Measurements from ENCODE around the gene FAM149A.
A peak's percentile ranks its signal among the peaks of the same experiment; 100 is the strongest.

Gene FAM149A

DNA sequence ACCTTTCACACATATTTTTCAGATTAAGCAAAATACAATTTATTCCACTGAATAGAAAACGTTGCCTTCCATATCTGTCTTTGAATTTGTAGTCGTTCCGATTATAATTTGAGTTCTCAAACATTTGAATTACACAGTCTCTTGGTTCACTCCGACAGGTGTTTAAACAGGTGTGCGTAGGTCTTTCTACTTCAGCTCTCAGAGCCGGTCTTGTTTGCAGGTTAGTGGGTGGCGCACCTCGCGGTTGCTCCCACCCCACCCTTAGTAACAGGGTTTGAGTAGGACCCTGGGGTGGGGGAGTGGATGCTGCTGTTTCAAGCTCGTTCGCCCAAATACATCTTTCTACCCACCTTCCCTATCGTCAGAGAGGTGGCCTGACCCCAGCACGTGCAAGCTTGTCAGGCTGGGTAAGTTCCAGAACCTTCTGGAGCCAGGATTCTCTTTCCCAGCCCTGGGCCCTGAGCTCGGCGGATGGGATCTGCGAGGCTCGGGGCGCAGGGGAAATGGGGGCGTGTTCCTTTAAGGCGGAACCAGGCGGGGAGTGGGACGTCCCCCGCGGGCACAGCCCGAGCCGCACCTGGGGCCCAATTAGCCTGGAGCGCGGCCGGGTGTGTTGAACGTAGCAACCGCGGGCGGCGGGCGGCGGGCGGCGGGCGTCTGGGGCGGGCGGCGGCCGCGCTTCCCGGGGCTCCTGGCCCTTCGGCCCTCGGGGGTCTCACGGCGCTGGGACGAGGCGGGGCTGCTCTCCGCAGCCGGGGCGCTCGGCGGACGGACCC is at the start of gene FAM149A:
Gene FAM149A, plus strand, starts transcription at position 591 of the 776 bp plus-strand sequence.
- no peak for DNase-seq (ENCODE audit: low read depth, low spot score)

DNA sequence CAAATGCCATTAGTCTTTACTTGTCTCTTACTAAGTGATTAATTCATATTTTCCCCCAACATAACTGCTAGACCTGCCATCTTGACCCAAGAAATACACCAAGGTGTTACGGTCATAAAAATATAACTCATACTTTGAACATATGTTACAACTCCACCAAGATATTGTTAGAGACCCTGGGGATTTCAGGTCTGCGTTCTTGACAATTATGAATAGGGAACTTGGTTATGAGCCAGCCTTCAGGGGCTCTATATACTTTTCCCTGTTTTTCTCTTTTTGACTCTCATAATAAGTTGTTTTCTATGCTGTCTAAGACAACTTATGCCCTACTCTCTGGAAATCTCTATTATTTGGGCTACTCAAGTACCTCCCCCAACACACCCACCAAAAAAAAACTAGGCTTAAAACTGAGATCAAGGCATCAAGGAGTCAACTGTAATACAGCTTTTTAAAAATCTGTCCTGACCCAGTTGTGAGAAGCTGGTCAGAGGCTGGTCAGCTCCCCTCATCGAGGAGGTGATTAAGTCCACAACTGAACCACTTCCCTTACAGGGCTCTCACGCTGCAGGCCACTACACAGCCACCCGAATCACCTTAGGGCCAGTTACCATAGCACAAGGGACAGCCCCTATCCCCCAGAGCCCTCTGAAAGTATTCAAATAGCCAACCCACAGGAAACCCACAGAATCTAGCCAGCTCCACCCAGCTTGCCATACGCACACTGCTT is 46.1 kb upstream of the FAM149A start:
- DNase-seq (ENCODE audit: low read depth, low spot score) = no peak

DNA sequence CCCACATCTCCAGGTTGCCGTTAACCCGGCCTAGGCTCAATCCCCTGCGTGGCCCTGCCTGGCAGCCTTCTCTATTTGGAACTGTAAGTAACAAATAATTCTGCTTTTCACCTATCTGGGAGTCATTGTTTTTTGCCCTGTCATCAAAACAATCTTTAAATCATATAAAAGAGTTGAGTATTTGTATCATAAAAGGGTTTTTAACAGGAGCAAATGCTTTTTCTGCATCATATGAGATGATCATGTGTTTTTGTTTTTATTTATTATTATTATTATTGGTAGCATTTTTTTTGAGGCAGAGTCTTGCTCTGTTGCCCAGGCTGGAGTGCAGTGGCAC is 45.6 kb upstream of the FAM149A start:
- DNase-seq (ENCODE audit: low read depth, low spot score) = no peak

DNA sequence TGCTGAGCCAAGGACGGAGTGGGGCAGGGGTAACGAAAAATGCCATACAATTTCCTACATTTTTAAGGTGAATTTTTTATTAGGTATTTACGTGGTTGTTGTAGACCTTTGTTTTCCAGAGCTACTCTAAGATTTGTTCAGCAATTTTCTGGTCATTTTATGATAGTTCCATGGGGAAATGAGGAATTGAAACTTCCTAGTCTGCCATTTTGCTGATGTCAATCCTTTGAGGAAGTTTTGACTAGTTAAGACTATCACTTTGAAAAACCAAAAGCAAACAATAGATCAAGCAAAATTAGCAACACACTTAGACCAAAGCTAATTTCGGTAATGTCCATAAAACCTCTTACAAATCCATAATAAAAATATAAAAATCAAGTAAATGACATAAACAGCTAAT is 42.6 kb upstream of the FAM149A start:
- no peak for DNase-seq (ENCODE audit: low read depth, low spot score)

DNA sequence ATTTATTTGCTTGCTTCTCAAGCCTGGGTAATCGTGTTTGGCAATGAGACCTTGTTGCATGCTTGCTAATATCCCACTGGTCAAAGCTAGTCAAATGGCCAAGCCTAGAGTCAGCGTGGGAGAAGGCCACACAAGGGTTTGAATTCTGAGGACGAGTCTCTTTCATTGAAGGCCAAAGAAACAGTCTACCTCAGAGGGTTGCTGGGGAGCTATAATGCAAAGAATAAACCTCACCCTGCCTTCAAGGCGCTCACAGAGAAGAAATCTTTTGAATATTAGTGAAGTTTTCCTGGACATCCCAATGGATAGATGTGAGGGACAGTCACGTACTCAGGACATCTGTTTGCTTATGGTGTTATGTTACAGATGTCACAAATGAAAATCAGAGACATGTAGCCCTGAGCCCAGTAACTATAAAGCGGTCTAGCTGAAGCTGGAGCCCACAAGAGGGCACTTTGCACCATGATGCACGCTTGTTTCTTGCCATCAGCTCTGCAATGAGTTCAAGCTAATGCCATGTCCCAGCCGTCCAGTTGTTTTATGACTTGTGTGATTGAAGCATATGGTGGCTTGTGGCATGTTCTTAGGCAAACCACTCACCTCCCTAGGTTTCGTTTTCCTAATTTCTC is 36.6 kb upstream of the FAM149A start:
- no peak for DNase-seq (ENCODE audit: low read depth, low spot score)

DNA sequence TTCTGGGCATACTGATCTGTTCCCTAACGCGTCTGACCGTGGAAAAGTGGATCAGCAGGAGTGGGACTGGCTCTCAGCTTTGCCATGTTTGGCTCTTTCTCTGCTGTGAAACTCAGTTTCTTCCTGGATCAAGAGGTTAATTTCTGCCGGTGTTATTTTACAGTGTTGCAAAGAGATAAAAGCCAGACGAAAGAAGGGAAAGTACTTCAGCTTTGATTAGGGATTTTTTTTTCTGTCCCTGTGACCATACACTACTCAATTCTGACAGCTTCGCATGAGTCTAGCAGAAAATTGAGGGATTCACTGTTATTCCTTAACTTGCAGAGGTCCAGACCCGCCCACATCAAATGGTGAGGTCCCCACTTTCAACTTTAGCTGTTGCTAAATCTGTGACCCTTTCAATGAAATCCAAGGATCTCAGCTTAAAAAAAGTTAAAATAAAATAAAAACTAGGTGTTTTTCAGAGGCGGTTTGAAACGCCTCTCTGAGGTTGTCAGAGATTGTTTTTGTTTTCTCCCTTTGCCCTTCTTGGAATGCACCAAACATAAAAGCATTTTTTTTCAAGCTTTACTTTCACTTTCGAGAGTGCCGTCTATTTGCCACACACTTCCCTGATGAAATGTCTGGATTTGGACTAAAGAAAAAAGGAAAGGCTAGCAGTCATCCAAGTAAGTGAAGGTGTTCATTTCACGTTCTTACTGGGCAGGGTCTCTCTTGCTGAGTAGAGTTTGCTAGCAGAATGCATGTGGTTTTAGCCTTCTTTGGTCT is 35.7 kb upstream of the FAM149A start, which contains the start of gene TLR3:
Gene TLR3, plus strand, starts transcription at position 576 of the 768 bp plus-strand sequence. CDS start 7,464 bp downstream, outside the sequence.
- no peak for DNase-seq (ENCODE audit: low read depth, low spot score)

DNA sequence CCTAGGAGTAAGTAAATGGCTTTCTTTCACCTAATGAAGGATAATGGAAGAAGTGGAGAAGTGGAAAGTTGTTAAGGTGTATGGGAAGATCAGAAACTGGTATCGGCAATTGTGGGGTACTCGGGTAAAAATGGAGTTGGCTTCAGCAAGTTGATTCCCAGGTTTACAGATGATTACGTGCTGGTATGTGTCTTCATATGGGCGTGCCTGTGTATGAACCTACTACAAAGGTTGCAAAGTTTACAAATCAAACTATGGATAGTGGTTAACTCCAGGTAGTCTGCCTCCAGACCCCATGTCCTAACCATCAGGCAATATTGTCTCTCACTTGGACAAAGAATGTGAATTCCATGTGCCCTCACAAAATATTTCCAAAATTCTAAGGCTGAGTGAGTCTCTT is 34.8 kb upstream of the FAM149A start:
- DNase-seq (ENCODE audit: low read depth, low spot score) = no peak

DNA sequence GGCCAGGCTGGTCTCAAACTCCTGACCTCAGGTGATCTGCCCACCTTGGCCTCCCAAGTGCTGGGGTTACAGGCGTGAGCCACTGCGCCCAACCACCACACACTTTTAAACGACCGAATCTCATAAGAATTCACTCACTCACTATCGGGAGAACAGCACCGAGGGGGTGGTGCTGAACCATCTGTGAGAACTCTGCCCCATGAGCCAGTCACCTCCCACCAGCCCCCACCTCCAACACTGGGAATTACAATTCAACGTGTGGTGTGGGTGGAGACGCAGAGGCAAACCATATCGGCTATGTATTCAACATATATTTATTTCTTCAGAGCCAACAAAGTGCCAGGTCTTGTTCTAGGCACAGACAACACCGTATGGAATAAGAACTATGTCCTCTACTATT is 32.0 kb upstream of the FAM149A start:
- DNase-seq (ENCODE audit: low read depth, low spot score) = no peak

DNA sequence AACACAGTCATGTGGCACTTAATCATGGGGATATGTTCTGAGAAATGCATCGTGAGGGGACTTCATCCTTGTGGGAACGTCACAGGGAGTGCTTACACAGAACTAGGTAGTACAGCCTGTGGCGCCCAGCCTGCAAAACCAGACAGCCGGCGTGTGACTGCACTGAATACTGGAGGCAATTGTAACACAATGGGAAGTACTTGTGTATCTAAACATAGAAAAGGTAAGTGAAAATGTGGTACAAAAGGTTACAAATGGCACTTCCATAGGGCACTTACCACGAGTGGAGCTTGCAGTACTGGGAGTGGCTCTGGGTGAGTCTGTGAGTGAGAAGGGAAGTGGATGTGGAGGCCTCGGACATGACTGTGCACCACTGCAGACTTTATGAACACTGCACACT is 30.3 kb upstream of the FAM149A start:
- DNase-seq (ENCODE audit: low read depth, low spot score) = no peak

DNA sequence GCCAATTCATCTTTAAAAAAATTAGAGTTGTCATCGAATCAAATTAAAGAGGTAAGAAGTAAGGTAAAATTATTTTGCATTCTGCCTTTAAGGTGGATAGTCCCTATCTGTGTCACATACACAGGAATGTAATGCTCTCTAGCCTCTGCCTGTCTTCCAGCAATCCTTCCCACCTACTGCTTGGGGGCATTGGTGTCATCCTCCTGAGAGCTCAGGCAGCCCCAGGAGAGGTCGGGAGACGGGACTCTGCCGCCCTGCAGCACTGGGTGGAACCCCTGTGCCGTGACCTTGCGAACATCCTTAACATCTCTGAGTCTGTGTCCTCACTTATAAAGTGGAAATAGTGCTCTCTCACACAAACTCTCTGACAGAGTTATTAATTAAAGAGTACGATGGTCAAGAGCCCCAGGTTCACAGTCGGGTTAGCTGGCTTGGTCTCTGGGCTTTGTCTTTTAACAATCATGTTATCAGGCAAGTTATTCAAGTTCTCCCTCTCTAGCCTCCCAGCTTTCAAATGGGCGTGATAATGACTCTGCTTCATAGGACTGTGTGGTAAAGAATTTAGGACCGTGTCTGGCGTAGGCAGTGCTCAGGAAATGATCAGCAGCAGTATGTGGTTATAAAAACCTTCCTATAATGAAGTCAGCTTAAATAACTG is 25.4 kb upstream of the FAM149A start:
- no peak for DNase-seq (ENCODE audit: low read depth, low spot score)

DNA sequence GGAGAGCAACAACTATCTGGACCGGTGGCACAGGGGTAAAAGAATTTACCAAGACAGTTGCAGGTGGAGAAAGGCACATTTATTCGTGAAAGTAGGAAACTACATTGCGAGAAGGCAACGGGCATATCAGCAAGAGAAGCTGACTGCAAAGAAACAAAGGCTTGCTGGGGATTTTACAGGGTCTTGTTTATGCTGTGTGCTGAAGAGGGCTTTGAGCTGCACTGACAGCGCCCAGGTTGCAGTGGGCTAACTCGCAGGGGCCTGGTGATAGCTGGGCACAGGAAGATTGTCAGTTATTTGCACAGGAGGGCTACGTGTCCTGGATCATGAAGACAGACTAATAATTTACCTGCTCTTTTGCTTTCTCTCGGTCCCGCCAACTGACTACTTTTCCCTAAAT is 24.8 kb upstream of the FAM149A start:
- no peak for DNase-seq (ENCODE audit: low read depth, low spot score)

DNA sequence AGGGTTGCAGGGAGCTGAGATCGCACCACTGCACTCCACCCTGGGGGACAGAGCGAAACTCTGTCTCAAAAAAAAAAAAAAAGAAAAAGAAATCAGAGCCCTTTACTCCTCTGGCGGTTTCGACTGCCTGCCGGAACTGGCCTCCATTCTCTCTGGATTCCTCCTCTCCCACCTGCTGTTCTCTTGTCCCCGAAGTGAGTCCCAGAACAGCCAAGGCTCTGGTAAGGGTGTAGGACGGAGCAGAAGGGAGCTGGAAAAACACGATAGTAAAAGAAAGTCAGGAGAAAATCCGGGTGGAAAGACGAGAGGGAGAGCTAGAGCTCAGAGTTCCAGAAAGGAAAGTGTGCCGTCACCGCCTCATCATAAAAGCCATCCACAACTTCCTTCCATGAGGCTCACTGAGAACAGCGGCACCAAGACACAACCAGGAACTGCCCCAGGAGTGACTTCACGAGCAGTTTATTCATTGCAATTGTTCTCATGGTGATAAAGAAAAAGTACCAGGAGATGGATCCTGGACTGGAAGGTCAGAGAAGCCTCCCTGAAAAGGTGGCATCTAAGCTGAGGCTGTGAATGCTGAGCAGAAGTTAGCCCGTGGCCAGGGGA is 23.2 kb upstream of the FAM149A start:
- DNase-seq (ENCODE audit: low read depth, low spot score) = peak; percentile 86

DNA sequence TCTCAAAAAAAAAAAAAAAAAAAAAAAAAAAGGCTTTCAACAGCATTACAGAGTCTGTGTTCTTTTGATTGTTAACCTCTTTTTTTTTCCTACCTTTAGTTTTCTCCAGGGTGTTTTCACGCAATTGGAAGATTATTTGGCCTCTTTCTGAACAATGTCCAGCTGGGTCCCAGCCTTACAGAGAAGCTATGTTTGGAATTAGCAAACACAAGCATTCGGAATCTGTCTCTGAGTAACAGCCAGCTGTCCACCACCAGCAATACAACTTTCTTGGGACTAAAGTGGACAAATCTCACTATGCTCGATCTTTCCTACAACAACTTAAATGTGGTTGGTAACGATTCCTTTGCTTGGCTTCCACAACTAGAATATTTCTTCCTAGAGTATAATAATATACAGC is 22.3 kb upstream of the FAM149A start:
- no peak for DNase-seq (ENCODE audit: low read depth, low spot score)

DNA sequence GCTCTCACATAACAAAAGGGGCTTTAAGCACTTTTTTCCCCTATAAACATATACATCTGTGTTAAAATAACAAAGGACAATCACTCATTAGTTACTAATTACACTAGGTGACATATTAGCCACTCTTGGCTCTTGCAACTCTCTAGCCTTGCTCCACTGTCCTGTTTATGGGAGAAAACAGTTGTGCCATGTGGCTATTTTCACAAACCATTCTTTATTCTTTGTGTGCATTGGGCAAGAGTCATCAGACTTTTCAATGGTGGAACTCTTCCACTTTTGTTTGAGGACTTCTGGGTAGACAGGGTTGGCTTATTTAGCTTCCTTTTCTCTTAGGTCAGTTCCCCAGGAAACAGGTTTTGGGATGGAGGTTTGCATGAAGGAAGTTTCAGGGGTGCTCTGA is 16.0 kb upstream of the FAM149A start:
- no peak for DNase-seq (ENCODE audit: low read depth, low spot score)

DNA sequence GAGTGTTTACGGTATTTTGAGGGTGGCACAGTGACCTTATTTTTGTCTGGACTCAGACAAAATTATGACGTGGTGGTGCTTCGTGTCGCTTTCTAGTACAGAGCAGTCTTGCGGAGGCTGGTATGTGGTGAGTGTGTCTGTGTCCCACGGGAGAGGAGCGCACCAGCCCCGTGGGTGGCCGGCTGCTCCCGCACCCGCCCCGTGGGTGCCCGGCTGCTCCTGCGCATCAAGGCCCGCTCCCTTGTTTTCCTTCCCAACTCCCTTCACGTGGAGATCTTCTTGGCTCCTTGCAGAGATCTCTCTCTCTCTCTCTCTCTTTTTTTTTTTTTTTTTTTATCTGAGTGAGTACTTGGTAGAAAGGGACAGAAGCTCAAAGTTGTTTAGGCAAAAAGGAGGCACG is 12.2 kb upstream of the FAM149A start:
- DNase-seq (ENCODE audit: low read depth, low spot score) = no peak

DNA sequence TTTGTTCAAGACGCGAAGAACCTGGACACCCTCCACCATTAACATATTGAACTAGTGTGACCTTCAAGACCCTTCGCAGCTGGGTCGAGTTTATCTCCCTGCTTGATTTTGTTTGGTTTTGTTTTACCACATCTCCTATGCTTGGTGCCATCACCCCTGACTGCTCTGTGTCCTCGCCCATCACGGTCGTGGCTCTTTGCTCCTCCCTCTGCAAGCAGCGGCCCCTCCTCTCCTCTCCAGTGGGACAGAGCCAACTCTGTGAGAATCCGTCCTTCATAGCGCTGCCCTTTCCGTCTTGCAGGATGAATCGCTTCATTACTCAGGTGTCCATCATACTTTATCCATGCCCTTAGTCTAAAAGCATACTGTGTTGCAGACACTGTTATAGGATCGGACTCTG is 9.1 kb upstream of the FAM149A start:
- no peak for DNase-seq (ENCODE audit: low read depth, low spot score)

DNA sequence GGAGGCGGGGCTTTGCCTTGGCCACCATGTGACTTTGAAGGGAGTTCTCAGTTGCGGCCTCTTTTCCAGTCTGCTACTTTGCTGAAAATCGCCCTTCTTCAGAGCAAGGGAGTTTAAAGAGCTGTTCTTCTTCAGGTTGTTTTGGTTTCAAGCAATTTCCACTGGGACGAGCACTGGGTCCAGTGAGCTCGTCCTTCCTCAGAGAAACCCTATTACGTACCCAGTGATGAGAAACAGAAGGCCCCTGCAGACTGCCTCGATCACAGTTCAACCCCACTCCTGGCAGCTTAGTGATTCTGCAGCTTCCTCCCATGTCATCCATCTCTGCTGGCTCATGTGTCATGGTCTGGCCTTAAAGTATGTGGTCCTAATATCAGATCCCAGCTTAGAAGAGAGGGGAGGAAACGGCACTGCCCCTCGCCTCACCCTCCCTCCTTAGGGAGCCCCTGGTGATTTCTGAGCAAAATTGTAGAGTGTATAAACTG is 7.8 kb upstream of the FAM149A start:
- no peak for DNase-seq (ENCODE audit: low read depth, low spot score)

DNA sequence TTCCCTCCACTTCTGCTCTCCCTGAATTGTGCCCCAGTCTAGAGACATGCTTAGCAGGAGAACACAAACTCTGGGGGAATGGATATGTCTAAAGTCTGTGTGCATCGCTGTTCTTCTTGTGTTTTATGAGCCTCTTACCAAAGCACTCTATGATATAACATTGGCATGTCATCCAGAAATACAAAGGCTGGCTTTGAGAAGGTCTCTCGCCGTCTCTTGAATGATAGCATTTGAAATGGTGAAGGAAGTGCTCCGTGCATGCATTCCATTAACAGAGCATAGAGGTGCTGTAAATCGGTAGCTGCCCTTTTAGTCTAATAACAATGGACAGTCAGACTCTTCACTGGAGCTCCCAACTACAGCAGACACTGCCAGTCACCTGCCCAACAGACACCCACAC is 7.1 kb upstream of the FAM149A start:
- DNase-seq (ENCODE audit: low read depth, low spot score) = no peak

DNA sequence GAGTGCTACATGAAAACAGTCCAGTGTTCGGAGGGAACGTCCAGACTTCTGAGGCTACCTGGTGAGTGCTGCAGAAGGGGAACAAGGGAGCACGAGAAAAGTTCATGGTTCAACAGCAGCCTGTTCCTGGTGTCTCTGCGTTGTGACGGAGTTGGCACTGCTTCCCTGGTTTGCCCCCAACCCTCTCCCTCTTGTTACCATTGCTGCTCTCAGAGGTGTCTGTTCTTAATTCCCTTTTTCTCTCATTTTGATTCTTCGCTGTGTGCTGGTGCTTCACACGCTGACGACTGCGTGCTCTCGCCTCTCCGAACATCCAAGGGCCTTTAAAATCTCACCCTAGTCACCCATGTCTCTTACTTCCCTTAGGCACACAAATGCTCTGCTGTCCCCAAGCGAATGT is 1.6 kb upstream of the FAM149A start:
- no peak for DNase-seq (ENCODE audit: low read depth, low spot score)

DNA sequence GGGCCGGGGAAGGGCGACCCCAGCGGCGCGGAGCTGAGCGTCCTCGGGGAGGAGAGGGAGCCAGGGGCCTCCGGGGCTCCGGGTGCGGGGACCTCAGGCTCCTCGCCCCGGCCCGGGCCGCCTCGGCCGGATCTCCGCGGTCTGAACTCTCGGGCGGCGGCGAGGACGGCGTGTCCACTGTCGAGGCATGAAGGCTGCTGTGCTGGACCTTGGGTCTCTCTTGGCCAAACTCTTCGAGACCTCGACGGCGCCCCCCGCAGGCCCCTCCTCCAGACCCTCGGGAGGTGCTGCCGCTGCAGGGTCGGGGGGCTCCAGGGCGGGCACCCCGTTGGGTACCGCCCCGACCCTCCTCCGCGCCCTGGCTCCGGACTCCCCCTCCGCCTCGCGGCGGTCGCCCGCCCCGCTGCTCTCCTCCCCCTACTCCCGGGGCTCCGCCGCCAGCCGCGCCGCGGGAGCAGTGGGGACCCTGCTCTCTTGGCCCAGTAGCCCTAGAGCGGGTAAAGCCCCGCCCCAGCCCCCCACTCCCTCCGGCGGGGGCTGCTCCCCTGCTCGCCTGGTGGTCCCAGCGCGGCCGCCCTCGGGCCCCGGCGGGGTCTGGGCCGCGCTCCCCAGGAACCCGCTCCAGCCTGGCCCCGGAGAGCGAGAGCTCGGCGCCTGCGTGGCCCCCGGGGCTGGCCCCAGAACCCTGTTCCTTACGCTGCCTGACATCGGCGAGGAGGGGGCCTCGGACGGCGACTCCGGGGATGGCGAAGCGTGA is 564 bp downstream of the FAM149A start:
- no peak for DNase-seq (ENCODE audit: low read depth, low spot score)
